ENCODE measurements around the gene NPIPA3. TPM values are rescaled to one million over a fixed set of nuclear protein-coding genes. Genes with fewer than 3 reads are reported as not detected.

Gene NPIPA3
- 0.24 TPM in 1 of 2 replicates, not detected in the other for total RNA-seq

DNA sequence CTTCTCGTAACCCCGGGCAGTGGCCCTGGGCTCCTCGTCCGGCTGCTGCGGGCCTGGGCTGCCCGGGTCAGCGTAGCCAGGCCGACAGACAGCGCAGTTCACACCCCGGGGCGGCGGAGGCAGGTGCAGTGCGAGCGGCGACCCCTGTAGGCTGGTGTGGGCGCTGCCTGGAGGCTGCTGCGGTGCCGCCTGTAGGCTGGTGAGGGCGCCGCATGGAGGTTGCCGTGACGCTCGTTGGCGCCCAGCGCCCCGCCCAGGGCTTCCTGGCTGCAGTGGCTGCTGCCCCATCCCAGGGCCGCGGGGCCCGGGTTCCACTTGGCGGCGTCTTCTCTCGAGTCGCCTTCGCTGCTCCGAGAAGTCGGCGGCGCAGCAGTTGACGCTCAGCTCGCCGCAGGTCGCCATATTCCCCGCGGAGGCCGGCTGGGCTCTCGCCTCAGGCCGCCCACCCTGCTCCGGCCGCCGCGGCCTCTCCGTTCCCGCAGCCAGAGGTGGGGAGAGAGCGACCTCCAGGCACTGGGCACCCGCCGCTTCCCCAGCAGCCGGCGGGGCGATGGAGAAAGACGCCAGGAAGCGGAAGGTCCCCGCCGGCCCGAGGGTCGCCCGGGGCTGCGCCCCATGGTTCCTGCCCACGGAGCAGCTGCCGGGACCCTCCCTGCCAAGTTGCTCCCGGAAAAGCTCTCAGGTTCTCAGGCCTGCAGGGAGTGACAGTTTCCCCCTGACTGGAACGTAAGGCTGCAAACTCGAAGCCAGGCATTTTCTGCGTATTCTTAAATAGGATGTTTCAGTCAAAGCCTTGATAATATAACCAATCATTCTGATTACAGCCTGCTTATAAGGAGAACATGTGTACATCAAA is at the start of gene NPIPA3:
NPIPA3 (plus strand) TSS at position 256 of the 856 bp plus-strand sequence. CDS start 5,533 bp downstream, outside the sequence.

GRCh38 chr16:14694129-14694528 is 9.1 kb upstream of the NPIPA3 start, which contains the start of gene PLA2G10:
PLA2G10 (minus strand) TSS chr16:14694308; CDS start chr16:14694229, 79 bp downstream.

GRCh38 chr16:14742273-14743128 is 39.3 kb downstream of the NPIPA3 start, which contains the start of gene NPIPA2:
NPIPA2 (plus strand) TSS chr16:14742533; CDS start chr16:14748066, 5,533 bp downstream.

Other genes starting within 250 kb of the NPIPA3 start
- gene PARN, start 73.2 kb upstream of the NPIPA3 start, total RNA-seq = 27.3 and 28.4 TPM in 2 replicates
- 74.1 and 78.9 TPM in 2 replicates for gene BFAR, start 70.5 kb upstream of the NPIPA3 start, total RNA-seq
- not detected in 2 replicates for gene PLA2G10, start 9.1 kb upstream of the NPIPA3 start, total RNA-seq
- 0.24 and 0.32 TPM in 2 replicates for gene NPIPA2, start 39.1 kb downstream of the NPIPA3 start, total RNA-seq
- gene NOMO1, start 130.3 kb downstream of the NPIPA3 start, total RNA-seq = 86.5 and 93.6 TPM in 2 replicates
- 39.6 and 51.0 TPM in 2 replicates for gene NPIPA1, start 234.0 kb downstream of the NPIPA3 start, total RNA-seq

All from hair follicle dermal papilla cell (primary cell).